ENCODE data around the gene ZNRF4.

DNA sequence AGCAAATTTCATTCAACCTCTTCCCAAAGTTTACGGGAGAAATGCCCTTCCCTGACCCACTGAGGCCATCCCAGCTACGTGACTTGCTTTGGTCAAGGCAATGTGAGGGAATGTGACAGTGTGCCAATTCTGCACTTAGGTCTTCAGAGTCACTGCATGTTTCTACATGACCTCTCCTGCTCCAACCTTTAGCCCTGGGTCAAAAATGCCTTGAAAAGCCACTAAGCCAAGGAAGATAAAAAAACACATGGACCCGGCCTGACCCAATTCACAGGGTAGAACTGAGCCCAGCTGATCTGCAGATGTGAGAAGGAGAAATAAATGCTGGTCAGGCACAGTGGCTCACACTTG lies 30.0 kb downstream of the ZNRF4 start:
- TF ChIP-seq POLR2A (conservative IDR thresholded peaks at IDR 0.05), result no peak
- TF ChIP-seq, protein P1, sequence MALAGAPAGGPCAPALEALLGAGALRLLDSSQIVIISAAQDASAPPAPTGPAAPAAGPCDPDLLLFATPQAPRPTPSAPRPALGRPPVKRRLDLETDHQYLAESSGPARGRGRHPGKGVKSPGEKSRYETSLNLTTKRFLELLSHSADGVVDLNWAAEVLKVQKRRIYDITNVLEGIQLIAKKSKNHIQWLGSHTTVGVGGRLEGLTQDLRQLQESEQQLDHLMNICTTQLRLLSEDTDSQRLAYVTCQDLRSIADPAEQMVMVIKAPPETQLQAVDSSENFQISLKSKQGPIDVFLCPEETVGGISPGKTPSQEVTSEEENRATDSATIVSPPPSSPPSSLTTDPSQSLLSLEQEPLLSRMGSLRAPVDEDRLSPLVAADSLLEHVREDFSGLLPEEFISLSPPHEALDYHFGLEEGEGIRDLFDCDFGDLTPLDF (CRISPR knock-in tag; IDR thresholded peaks at IDR 0.05), result no peak
